GM10248 (cell line): ENCODE results near the gene MTMR10.

Experiments
- CTCF ChIA-PET: fragments of 300-600 bp; sonication (Branson Sonifier 250); formaldehyde crosslinking; extraction: SDS; loops from one replicate; lab custom pipeline; 2021; ENCODE audit warnings: antibody characterized with exemption; lab: Yijun Ruan, JAX
- POLR2A ChIA-PET: fragments of 350-650 bp; sonication (Branson Sonifier 250); formaldehyde crosslinking; extraction: SDS; loops from one replicate; lab custom pipeline; 2020; ENCODE audit warnings: antibody characterized with exemption; lab: Yijun Ruan, JAX
- DNase-seq: peaks from one replicate; pipeline ENCODE4 v3.0.0; 2012; ENCODE audit errors: extremely low spot score
- CTCF ChIP-seq: IDR thresholded peaks from 2 replicates; pipeline ENCODE4 v1.5.1; 2012; ENCODE audit warnings: mild to moderate bottlenecking, low read depth; ENCODE audit errors: extremely low read depth, missing control alignments, control extremely low read depth

MTMR10 gene

DNA sequence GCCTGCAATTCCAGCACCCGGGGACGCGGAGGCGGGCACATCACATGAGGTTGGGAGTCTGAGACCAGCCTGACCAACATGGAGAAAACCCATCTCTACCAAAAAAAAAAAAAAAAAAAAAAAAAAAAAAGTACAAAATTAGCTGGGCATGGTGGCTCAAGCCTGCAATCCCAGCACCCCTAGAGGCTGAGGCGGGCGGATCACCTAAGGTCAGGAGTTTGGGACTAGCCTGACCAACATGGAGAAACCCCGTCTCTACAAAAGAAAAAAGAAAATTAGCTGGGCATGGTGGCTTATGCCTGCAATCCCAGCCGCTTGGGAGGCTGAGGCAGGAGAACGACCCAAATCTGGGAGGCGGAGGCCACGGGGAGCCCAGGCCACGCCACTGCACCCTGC, 95.2 kb downstream of the MTMR10 start:
- ChIA-PET CTCF (interaction anchor here (1.2 to 2.7 kb wide), 3 partner anchors 10 to 233 kb away, joined by 4 to 10 read pairs (median 7); no protein-coding TSS in a partner anchor), POLR2A (no interaction called here)
- TF ChIP-seq CTCF = no peak
- DNase-seq = no peak

GRCh38 chr15:30895461-30896210, 95.8 kb downstream of the MTMR10 start:
- no peak for TF ChIP-seq CTCF
- ChIA-PET CTCF (interaction anchor here (1.2 to 2.7 kb wide), 5 partner anchors 8 to 234 kb away, joined by 4 to 37 read pairs (median 7); partner anchors contain the start of gene FAN1), POLR2A (no interaction called here)
- no peak for DNase-seq

DNA sequence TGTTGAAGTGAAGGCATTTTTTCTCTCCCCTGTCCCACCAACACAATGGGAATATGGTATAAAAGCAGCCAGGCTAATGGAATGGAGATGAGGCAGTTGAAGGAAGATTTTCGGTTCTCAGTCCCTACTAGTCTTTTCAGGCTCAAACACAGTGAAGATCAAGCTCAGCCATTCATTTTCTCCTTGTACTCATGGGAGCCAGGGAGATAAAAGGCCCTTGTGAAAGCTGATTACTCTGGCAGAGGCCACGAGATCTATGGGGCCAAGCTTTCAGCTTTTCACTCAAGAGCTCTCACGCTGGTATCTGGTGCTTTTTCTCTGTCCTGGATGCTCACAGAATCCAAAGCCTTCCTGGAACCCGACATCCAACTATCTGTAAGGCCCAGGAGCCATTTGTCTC, 102.2 kb downstream of the MTMR10 start:
- ChIA-PET POLR2A (no interaction called here), CTCF (no interaction called here)
- TF ChIP-seq CTCF = no peak
- no peak for DNase-seq
